ENCODE measurements around the gene CNTN1.

Gene CNTN1

GRCh38 chr12:40768125-40768864 lies 76.1 kb downstream of the CNTN1 start:
- H3K4me3 ChIP-seq (ENCODE audit: low read depth, low read length), result no peak overlapping the region
- no peak for TF ChIP-seq CTCF (IDR thresholded peaks at IDR 0.05; ENCODE audit: low read depth, low read length)
- no peak for DNase-seq (ENCODE audit: low read depth, low spot score)
- in situ Hi-C loops (cut with HindIII; ENCODE audit: low sequenced_read_pairs), result no loop called here

GRCh38 chr12:40769846-40770245 lies 77.6 kb downstream of the CNTN1 start:
- in situ Hi-C loops (cut with HindIII; ENCODE audit: low sequenced_read_pairs), result no loop called here
- DNase-seq (ENCODE audit: low read depth, low spot score), result no peak
- no peak overlapping the region for H3K4me3 ChIP-seq (ENCODE audit: low read depth, low read length)
- no peak for TF ChIP-seq CTCF (IDR thresholded peaks at IDR 0.05; ENCODE audit: low read depth, low read length)

- in situ Hi-C loops (cut with HindIII; ENCODE audit: low sequenced_read_pairs), result no loop called here
- TF ChIP-seq CTCF (IDR thresholded peaks at IDR 0.05; ENCODE audit: low read depth, low read length), result no peak
- no peak overlapping the region for H3K4me3 ChIP-seq (ENCODE audit: low read depth, low read length)
Measured at GRCh38 chr12:40770781-40771180, 78.5 kb downstream of the CNTN1 start.

GRCh38 chr12:40775661-40776060 lies 83.4 kb downstream of the CNTN1 start:
- no peak overlapping the region for H3K4me3 ChIP-seq (ENCODE audit: low read depth, low read length)
- in situ Hi-C loops (cut with HindIII; ENCODE audit: low sequenced_read_pairs), result no loop called here
- TF ChIP-seq CTCF (IDR thresholded peaks at IDR 0.05; ENCODE audit: low read depth, low read length), result no peak
- no peak for DNase-seq (ENCODE audit: low read depth, low spot score)

More at GRCh38 chr12:40770781-40771180, 78.5 kb downstream of the CNTN1 start:
- no peak for DNase-seq (ENCODE audit: low read depth, low spot score)

GRCh38 chr12:40784102-40784501 lies 91.9 kb downstream of the CNTN1 start:
- no peak overlapping the region for H3K4me3 ChIP-seq (ENCODE audit: low read depth, low read length)
- DNase-seq (ENCODE audit: low read depth, low spot score), result no peak
- no peak for TF ChIP-seq CTCF (IDR thresholded peaks at IDR 0.05; ENCODE audit: low read depth, low read length)
- in situ Hi-C loops (cut with HindIII; ENCODE audit: low sequenced_read_pairs), result no loop called here

- DNase-seq (ENCODE audit: low read depth, low spot score), result no peak
- no peak overlapping the region for H3K4me3 ChIP-seq (ENCODE audit: low read depth, low read length)
- in situ Hi-C loops (cut with HindIII; ENCODE audit: low sequenced_read_pairs), result no loop called here
- TF ChIP-seq CTCF (IDR thresholded peaks at IDR 0.05; ENCODE audit: low read depth, low read length), result no peak
Measured at GRCh38 chr12:40788276-40788675, 96.0 kb downstream of the CNTN1 start.

Measured in astrocyte of the spinal cord (primary cell).